ENCODE results near the gene SHISA5. TPM values are rescaled to one million over a fixed set of nuclear protein-coding genes. Genes with fewer than 3 reads are reported as not detected.

The SHISA5 gene
- total and polyA plus RNA-seq, 2 of the 8 experiments (the other 6 are each of a cell fraction or from before 2014, with no cell fraction given): 196 to 315 TPM

GRCh38 chr3:48465237-48465530 is 38.8 kb downstream of the SHISA5 start:
- Histone ChIP-seq H4K20me1 (replicated peaks in 1 of 2; ENCODE audit: control insufficient read depth in 1 of 2, insufficient read depth in 2 of 2, low read length in 2 of 2) (peaks cover 3 to 11% of the 10 kb centered on the region in 2 experiments), H2BK20ac (ENCODE audit: low read length) (no peak overlapping the region), H3K4me1 (replicated peaks in 1 of 4; ENCODE audit: control insufficient read depth in 3 of 4, insufficient read depth in 4 of 4, low read length in 3 of 4) (peaks cover 0 to 25% (median 13%) of the 10 kb centered on the region in 4 experiments; a peak in 5 of 7 replicates), H3K18ac (ENCODE audit: extremely low read depth, low read length) (no peak overlapping the region), H4K8ac (ENCODE audit: extremely low read depth, insufficient read depth, low read length) (no peak overlapping the region), H3K9me3 (ENCODE audit: insufficient read depth in 2 of 2, low read depth in 1 of 2, low read length in 1 of 2) (no peaks in the 10 kb centered on the region), H2BK15ac (ENCODE audit: low read length) (no peak overlapping the region), H2AK5ac (ENCODE audit: low read depth, low read length) (no peak overlapping the region), H3K23me2 (ENCODE audit: low read depth, low read length) (no peaks in the 10 kb centered on the region), H3K4ac (replicated peaks; ENCODE audit: insufficient read length, low read depth, low read length) (no peak overlapping the region), H3K79me1 (ENCODE audit: low read depth, low read length) (peaks cover 6% of the 10 kb centered on the region), H3K27ac (ENCODE audit: low read depth, low read length) (0 out of 2 replicates have a peak overlapping the region, but pooled peaks have one; percentile 31), H3K56ac (replicated peaks; ENCODE audit: insufficient read length, low read depth, low read length) (no peak overlapping the region), H4K5ac (ENCODE audit: insufficient read length, low read depth, low read length) (no peak overlapping the region), H3K4me3 (ENCODE audit: extremely low read depth in 1 of 4, insufficient read depth in 2 of 4, low read depth in 3 of 4, low read length in 4 of 4) (no peak overlapping the region; a peak in 1 of 8 replicates), H2BK5ac (ENCODE audit: low read depth, low read length) (no peak overlapping the region), H3K14ac (ENCODE audit: insufficient read length) (no peak overlapping the region), H3K4me2 (ENCODE audit: insufficient read depth in 1 of 2, low read depth in 2 of 2, low read length in 2 of 2) (no peak overlapping the region), H2BK120ac (replicated peaks; ENCODE audit: low read depth, low read length) (no peak overlapping the region), H3K79me2 (ENCODE audit: control insufficient read depth in 1 of 2, insufficient read depth in 2 of 2, low read length in 2 of 2) (peaks cover 0 to 3% of the 10 kb centered on the region in 2 experiments; a peak in 2 of 4 replicates), H2AFZ (ENCODE audit: low read length) (no peak overlapping the region), H2BK12ac (ENCODE audit: low read depth, low read length) (no peak overlapping the region), H3K36me3 (ENCODE audit: control insufficient read depth in 2 of 4, insufficient read depth in 4 of 4, low read length in 3 of 4) (peaks cover 14 to 46% (median 26%) of the 10 kb centered on the region in 4 experiments), H3K27me3 (replicated peaks in 1 of 4; ENCODE audit: control insufficient read depth in 3 of 4, extremely low read depth in 1 of 4, insufficient read depth in 3 of 4, low read length in 3 of 4) (no peaks in the 10 kb centered on the region), H4K91ac (replicated peaks; ENCODE audit: insufficient read length, low read length) (no peak overlapping the region), H3K9ac (replicated peaks in 1 of 4; ENCODE audit: extremely low read depth in 1 of 4, low read depth in 3 of 4, low read length in 3 of 4) (peak overlapping the region in 2 of 4 experiments; percentile 27 to 62; a peak in 4 of 7 replicates), H3K23ac (ENCODE audit: insufficient read length) (no peak overlapping the region)
- TF ChIP-seq SIRT6 (IDR thresholded peaks at IDR 0.05; ENCODE audit: low read length) (no peak), NRF1 (IDR thresholded peaks at IDR 0.05; ENCODE audit: low read depth, low read length) (no peak), RXRA (IDR thresholded peaks at IDR 0.05; ENCODE audit: insufficient read depth, low read depth, low read length) (no peak), BACH1 (IDR thresholded peaks at IDR 0.05; ENCODE audit: low read length) (no peak), NANOG (IDR thresholded peaks at IDR 0.05; ENCODE audit: insufficient read depth, low read depth, low read length, poor library complexity, severe bottlenecking) (no peak), SRF (IDR thresholded peaks at IDR 0.05; ENCODE audit: low read depth, low read length) (no peak), RFX5 (IDR thresholded peaks at IDR 0.05; ENCODE audit: borderline replicate concordance, low read depth, low read length) (no peak), EZH2 (IDR thresholded peaks at IDR 0.05; ENCODE audit: low read depth, low read length, severe bottlenecking) (no peak), TCF12 (IDR thresholded peaks at IDR 0.05; ENCODE audit: low read depth, low read length) (no peak), POLR2AphosphoS5 (IDR thresholded peaks at IDR 0.05; ENCODE audit: low read depth, low read length) (no peak), GABPA (IDR thresholded peaks at IDR 0.05; ENCODE audit: borderline replicate concordance, insufficient read depth, low read length) (no peak), POLR2A (IDR thresholded peaks at IDR 0.05; ENCODE audit: control extremely low read depth in 1 of 2, low read depth in 2 of 2, low read length in 2 of 2) (no peak)
- no peak for FAIRE-seq
- 71% methylated on average over 7 of the region's 7 CpGs; no CpG with 5 or more reads in 1 of the 2 experiments for WGBS, 2 experiments (ENCODE audit: extremely low coverage in 1 of 2, insufficient coverage in 1 of 2, insufficient read length in 1 of 2, insufficient replicate concordance in 2 of 2, low coverage in 1 of 2, low lambda C conversion rate in 2 of 2, missing lambda C conversion rate in 1 of 2)
- no peak for DNase-seq (ENCODE audit: low read depth in 1 of 2, low spot score in 2 of 2)
- ChIA-PET CTCF (ENCODE audit: partially characterized antibody) (interaction anchor here (1.0 to 21.5 kb wide), 15 partner anchors 8 to 198 kb away, joined by 3 to 251 read pairs (median 8); partner anchors contain the start of genes CELSR3, PFKFB4 and SHISA5), POLR2A (ENCODE audit: partially characterized antibody) (interaction anchor here (0.6 to 8.1 kb wide), 11 partner anchors 10 to 170 kb away, joined by 4 to 83 read pairs (median 11); partner anchors contain the start of genes ATRIP, CCDC51, SLC26A6 and TMA7)

All from H1 (cell line).